ENCODE results near the gene TIPARP.

Gene TIPARP

DNA sequence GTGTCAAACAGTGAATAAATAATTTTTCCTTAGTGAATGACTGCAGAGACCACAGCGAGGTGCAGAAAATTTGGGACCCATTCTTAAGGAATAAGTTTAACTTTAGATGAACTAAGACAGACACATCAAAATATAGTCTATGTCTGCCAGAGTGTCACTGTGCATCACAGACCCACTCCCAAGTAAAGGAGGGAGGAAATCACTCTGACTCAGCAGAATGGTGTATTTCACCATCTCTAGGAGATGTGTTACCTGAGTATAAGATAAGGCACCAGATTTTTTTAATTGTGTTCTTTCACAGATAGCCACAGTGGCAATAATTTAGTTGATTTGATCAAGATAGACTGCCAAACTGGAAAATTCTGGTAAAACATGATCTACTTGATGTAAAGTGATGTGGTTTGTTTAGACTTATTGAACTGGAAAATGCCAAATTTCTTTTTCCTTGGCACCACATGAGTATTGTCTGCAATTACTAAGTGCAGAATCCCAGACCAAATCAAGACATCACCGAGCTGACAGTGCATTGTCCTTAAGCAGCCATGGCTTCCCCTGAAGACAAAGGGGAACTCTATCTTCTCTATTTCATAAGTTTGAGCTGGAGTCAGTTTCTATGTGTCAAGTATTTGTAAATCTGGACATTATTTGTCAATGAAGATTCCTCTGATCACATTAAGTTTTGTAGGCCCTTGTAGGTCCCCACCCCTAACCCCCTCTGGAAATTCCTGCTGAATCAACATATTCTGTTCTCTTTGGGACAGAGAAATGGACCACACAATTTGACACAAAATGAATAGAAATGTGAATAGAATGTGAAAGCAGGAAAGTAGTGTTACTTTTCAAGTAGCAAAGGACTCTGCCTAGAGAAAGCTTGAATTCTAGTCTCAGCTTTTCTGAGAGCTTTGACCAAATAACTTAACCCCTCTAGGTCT is 47.6 kb downstream of the TIPARP start:
- no peaks in the 10 kb centered on the region for H3K36me3 ChIP-seq (ENCODE audit: insufficient read depth, low read length)
- H3K9me3 ChIP-seq (ENCODE audit: low read length): no peaks in the 10 kb centered on the region
- no peaks in the 10 kb centered on the region for H3K4me1 ChIP-seq (ENCODE audit: insufficient read depth, low read length)
- no peak overlapping the region for H3K27ac ChIP-seq (ENCODE audit: low read depth, low read length)
- no peaks in the 10 kb centered on the region for H3K27me3 ChIP-seq (ENCODE audit: control insufficient read depth in 1 of 2, insufficient read depth in 2 of 2, low read length in 2 of 2)
- H3K9ac ChIP-seq (ENCODE audit: low read length): no peak overlapping the region
- no peak overlapping the region for H3K4me3 ChIP-seq (ENCODE audit: low read depth in 1 of 2, low read length in 2 of 2)

DNA sequence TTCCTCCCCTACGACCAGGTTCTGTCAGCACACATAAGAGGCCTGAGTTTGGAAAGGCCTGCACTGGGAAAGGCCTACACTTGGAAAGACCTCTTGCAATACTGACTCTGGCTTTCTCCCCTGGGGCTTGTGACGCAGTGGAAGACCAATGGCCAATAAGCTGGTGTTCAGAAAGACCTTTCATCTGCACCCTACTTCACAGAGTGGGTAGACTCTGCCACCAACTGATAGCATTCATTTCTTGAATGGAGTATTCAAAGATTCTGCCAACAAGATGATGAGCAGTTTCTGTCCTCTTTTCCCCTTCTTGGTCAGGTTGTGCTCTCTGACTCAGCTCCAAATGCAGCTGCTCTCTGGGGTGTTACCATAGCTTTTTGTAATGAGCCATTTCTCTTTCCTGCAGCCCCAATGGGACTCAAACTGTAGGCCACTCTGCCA is 48.8 kb downstream of the TIPARP start:
- H3K4me3 ChIP-seq (ENCODE audit: low read depth in 1 of 2, low read length in 2 of 2): no peak overlapping the region
- no peaks in the 10 kb centered on the region for H3K4me1 ChIP-seq (ENCODE audit: insufficient read depth, low read length)
- H3K36me3 ChIP-seq (ENCODE audit: insufficient read depth, low read length): no peaks in the 10 kb centered on the region
- no peak overlapping the region for H3K9ac ChIP-seq (ENCODE audit: low read length)
- no peaks in the 10 kb centered on the region for H3K27me3 ChIP-seq (ENCODE audit: control insufficient read depth in 1 of 2, insufficient read depth in 2 of 2, low read length in 2 of 2)
- no peak overlapping the region for H3K27ac ChIP-seq (ENCODE audit: low read depth, low read length)
- no peaks in the 10 kb centered on the region for H3K9me3 ChIP-seq (ENCODE audit: low read length)

DNA sequence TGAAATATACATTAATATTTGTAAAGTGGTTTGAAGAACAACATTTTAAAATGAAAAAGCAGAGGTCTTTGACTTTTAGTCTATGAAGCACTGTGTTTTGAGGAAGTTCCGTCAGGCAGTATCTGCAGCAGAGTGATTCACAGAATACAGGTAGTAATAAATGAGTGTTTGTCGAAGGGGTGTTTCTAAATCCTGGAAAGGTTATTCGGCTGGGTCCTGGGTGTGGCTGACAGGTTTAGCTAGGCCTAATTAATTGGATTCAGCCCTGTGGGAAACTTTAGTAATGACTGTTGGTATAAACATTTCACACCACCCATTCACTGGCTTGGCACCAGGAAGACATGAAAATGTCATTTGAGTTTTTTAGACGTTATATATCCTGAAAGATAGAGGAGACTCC is 51.3 kb downstream of the TIPARP start:
- H3K9ac ChIP-seq (ENCODE audit: low read length): no peak overlapping the region
- no peaks in the 10 kb centered on the region for H3K9me3 ChIP-seq (ENCODE audit: low read length)
- H3K4me1 ChIP-seq (ENCODE audit: insufficient read depth, low read length): no peaks in the 10 kb centered on the region
- no peak overlapping the region for H3K27ac ChIP-seq (ENCODE audit: low read depth, low read length)
- H3K27me3 ChIP-seq (ENCODE audit: control insufficient read depth in 1 of 2, insufficient read depth in 2 of 2, low read length in 2 of 2): no peaks in the 10 kb centered on the region
- H3K4me3 ChIP-seq (ENCODE audit: low read depth in 1 of 2, low read length in 2 of 2): no peak overlapping the region
- no peaks in the 10 kb centered on the region for H3K36me3 ChIP-seq (ENCODE audit: insufficient read depth, low read length)

DNA sequence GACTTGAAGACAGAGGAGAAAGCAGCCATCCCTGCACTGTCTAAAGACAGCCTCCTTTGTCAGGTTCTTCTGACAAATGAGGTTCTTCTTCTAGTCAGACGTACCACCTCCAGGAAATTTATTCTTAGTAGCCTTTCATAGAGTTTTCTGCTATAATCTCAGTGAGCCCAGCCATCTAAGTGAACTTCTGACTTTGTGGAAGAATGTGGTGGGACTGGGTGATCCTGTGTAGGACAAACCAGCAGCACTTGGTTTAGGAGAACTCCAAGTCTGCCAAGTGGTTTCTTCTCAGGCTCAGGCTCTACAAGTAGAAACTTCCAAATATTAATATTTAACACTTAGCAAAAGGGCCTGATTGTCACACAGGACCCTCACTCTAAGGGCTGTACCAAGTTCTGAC is 52.1 kb downstream of the TIPARP start:
- Histone ChIP-seq H3K4me1 (ENCODE audit: insufficient read depth, low read length) (no peaks in the 10 kb centered on the region), H3K9ac (ENCODE audit: low read length) (no peak overlapping the region), H3K9me3 (ENCODE audit: low read length) (no peaks in the 10 kb centered on the region), H3K4me3 (ENCODE audit: low read depth in 1 of 2, low read length in 2 of 2) (no peak overlapping the region), H3K36me3 (ENCODE audit: insufficient read depth, low read length) (no peaks in the 10 kb centered on the region), H3K27ac (ENCODE audit: low read depth, low read length) (no peak overlapping the region), H3K27me3 (ENCODE audit: control insufficient read depth in 1 of 2, insufficient read depth in 2 of 2, low read length in 2 of 2) (no peaks in the 10 kb centered on the region)

DNA sequence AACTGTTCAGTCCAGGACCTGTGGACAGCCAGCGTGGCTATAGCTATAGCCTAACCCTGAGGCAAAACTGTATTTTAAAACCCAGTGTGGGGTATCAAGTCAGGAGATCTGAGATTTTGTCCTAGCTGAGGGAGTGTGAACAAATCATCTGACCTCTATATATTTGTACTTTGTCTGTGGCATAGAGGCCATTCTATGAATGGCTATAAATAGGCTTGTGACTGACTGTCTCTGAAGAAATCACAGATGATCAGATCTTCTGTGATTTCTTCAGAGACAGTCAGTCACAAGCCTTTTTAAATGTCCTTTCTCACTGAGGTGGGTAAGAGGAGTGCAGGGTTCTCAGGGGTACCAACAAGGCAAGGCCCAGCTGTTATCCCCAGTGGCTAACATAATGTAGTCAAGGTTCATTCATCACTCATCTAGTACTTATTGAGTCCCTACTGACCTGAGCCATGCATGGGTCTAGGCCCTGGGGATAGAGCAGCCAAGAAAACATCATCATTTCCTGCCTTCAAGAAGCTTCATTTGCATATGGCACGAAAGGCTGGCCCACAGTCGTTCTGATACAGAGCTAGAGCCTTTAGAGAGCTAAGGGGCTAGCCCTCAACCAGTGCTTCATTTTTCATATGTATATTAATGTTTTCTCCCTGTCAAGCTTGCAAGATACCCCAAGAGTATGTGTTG is 53.3 kb downstream of the TIPARP start:
- Histone ChIP-seq H3K27ac (ENCODE audit: low read depth, low read length) (no peak overlapping the region), H3K4me3 (ENCODE audit: low read depth in 1 of 2, low read length in 2 of 2) (no peak overlapping the region), H3K27me3 (ENCODE audit: control insufficient read depth in 1 of 2, insufficient read depth in 2 of 2, low read length in 2 of 2) (no peaks in the 10 kb centered on the region), H3K9me3 (ENCODE audit: low read length) (no peaks in the 10 kb centered on the region), H3K4me1 (ENCODE audit: insufficient read depth, low read length) (no peaks in the 10 kb centered on the region), H3K9ac (ENCODE audit: low read length) (no peak overlapping the region), H3K36me3 (ENCODE audit: insufficient read depth, low read length) (no peaks in the 10 kb centered on the region)

DNA sequence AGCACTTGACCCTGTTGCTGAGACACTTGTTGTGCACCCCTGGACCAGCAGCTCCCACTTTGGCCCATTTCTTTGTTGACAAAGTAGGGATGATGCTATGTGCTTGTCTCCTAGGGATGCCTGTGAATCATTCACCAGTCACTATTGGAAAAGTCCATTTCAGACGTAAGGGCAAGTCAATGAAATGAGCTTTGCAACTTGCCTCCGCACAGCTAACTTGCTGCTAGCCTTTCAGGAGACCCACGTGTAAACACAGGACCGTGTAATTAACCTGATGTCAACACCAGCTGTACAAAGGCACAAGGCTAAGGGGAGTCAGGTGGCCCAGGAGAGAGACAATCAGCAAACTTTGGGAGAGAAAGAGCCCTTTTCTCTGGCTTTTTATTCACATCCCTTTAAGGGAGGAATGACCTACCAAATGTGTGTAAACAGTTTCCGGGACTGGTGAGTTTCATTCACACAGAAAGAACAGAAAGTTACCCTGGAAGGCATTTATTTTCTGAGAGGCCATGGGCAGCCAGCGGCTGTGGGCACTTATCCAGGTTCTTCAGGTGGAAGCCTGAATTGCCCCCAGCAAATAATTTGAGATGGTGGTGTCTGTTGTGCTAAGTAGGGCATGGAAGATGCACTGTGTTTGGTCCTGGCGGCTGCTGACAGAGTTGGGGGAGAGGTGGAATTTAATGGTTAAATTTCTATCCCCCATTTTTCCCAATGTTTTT is 54.0 kb downstream of the TIPARP start:
- H3K27me3 ChIP-seq (ENCODE audit: control insufficient read depth in 1 of 2, insufficient read depth in 2 of 2, low read length in 2 of 2): no peaks in the 10 kb centered on the region
- no peaks in the 10 kb centered on the region for H3K4me1 ChIP-seq (ENCODE audit: insufficient read depth, low read length)
- no peak overlapping the region for H3K9ac ChIP-seq (ENCODE audit: low read length)
- no peak overlapping the region for H3K27ac ChIP-seq (ENCODE audit: low read depth, low read length)
- H3K36me3 ChIP-seq (ENCODE audit: insufficient read depth, low read length): no peaks in the 10 kb centered on the region
- no peak overlapping the region for H3K4me3 ChIP-seq (ENCODE audit: low read depth in 1 of 2, low read length in 2 of 2)
- H3K9me3 ChIP-seq (ENCODE audit: low read length): no peaks in the 10 kb centered on the region

DNA sequence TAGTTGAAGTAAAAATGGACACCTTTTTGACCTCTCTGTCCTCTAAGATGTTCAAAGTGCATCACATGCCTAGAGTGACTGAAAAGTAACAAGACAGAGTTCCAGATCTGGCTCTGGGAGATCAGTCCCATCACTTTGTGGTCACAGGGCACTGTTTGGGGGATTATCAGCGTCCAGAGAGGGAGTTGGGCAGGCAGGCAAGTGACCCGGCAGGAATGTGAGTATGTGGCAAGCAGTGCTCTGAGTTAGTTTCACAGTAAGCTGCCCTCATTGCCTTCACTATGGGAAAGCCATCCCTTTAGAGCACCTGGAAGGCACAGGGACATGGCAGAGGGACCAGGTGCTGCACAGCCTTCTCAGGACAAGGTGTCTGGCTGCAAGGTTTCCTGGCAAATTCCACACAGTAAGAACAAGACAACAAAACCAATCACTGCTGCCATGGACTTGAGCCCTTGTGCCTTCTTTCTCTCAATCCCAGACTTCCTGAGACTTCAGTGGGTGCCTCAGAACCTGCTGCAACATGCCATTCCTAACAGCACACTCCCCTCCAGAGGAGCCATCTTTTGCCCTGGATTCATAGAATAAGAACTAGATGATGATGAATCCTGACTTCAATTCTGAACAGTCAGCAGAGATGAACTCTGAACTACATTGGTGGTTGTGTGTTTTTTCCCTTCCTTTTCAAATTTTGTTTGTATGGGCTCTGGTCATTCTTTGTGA is 55.2 kb downstream of the TIPARP start:
- no peaks in the 10 kb centered on the region for H3K36me3 ChIP-seq (ENCODE audit: insufficient read depth, low read length)
- H3K27ac ChIP-seq (ENCODE audit: low read depth, low read length): no peak overlapping the region
- no peaks in the 10 kb centered on the region for H3K27me3 ChIP-seq (ENCODE audit: control insufficient read depth in 1 of 2, insufficient read depth in 2 of 2, low read length in 2 of 2)
- H3K4me1 ChIP-seq (ENCODE audit: insufficient read depth, low read length): no peaks in the 10 kb centered on the region
- H3K4me3 ChIP-seq (ENCODE audit: low read depth in 1 of 2, low read length in 2 of 2): no peak overlapping the region
- no peaks in the 10 kb centered on the region for H3K9me3 ChIP-seq (ENCODE audit: low read length)
- H3K9ac ChIP-seq (ENCODE audit: low read length): no peak overlapping the region

DNA sequence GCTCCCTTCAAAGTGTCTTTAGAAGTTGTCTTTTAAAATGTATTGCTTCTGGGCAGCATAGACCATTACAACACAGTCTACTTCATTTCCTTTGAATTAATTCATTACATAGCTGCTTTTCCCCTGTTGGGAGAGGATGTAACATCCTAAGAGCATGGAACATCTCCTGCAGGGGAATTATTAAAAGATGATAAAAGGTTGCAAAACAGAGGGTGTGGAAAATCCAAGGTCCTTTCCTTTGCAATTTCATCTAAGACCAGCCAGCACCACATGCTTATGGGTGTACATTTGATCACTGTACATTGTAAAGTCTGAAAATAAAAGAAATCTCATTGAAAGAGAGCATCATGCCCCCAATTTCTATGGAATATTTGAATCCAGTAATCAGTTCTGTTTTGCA is 57.4 kb downstream of the TIPARP start:
- no peaks in the 10 kb centered on the region for H3K27me3 ChIP-seq (ENCODE audit: control insufficient read depth in 1 of 2, insufficient read depth in 2 of 2, low read length in 2 of 2)
- H3K27ac ChIP-seq (ENCODE audit: low read depth, low read length): no peak overlapping the region
- no peaks in the 10 kb centered on the region for H3K9me3 ChIP-seq (ENCODE audit: low read length)
- H3K9ac ChIP-seq (ENCODE audit: low read length): no peak overlapping the region
- H3K4me3 ChIP-seq (ENCODE audit: low read depth in 1 of 2, low read length in 2 of 2): no peak overlapping the region
- H3K4me1 ChIP-seq (ENCODE audit: insufficient read depth, low read length): no peaks in the 10 kb centered on the region
- no peaks in the 10 kb centered on the region for H3K36me3 ChIP-seq (ENCODE audit: insufficient read depth, low read length)

DNA sequence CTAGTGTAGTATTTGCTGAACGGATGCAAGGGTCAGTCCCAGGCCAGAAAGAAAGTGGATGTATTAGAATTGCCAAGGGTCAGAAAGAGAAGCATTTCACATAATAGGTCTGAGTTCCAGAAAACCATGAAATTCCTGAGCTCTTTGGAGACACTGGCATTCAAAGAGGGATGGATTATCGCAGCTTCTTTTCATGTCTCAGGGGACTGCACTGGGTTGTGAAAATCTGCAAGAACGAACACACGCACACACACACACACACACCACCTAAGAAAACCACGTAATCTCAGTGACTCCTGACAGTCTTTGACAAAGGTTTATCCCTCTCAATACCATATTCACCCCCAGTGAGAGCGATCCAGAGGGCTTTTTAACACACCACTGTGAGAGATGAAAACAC is 57.9 kb downstream of the TIPARP start:
- Histone ChIP-seq H3K4me1 (ENCODE audit: insufficient read depth, low read length) (no peaks in the 10 kb centered on the region), H3K9ac (ENCODE audit: low read length) (no peak overlapping the region)

DNA sequence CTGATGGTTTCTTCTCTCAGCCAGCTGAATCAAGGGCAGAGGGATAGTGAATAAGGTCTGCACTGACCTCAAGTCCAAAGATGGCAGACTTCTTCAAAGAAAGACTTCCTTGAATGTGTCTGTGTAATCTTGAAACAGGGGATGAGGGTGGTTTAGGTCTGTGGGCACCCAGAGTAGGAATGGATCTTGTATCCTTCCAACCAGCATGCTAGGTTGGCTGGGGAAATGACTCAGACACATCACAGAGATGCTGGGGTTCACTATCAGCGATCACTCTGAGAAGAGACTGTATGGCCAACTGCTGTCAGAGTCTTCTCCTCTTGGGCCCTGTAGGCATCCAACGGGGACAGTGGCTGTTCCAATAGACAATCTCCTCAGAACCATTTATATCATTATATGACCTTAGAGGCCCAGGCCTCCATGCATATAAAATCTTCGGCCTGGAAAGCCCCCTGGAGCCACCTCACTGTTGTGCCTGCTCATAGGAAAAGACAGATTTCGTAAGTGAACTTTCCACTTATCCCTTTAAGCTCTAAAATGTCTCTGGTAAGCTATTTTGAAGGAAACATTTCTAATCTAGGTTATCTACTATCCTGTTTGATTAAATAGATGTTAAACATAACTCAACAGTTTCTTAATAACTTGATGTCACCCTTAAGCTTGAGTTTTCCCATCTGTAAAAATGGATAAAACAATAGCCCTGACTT is 58.5 kb downstream of the TIPARP start:
- no peaks in the 10 kb centered on the region for H3K9me3 ChIP-seq (ENCODE audit: low read length)
- no peak overlapping the region for H3K27ac ChIP-seq (ENCODE audit: low read depth, low read length)
- H3K9ac ChIP-seq (ENCODE audit: low read length): no peak overlapping the region
- H3K4me1 ChIP-seq (ENCODE audit: insufficient read depth, low read length): no peaks in the 10 kb centered on the region
- no peaks in the 10 kb centered on the region for H3K27me3 ChIP-seq (ENCODE audit: control insufficient read depth in 1 of 2, insufficient read depth in 2 of 2, low read length in 2 of 2)
- no peaks in the 10 kb centered on the region for H3K36me3 ChIP-seq (ENCODE audit: insufficient read depth, low read length)
- H3K4me3 ChIP-seq (ENCODE audit: low read depth in 1 of 2, low read length in 2 of 2): no peak overlapping the region

More for the DNA sequence above, 57.9 kb downstream of the TIPARP start:
- H3K27ac ChIP-seq (ENCODE audit: low read depth, low read length): no peak overlapping the region
- no peaks in the 10 kb centered on the region for H3K27me3 ChIP-seq (ENCODE audit: control insufficient read depth in 1 of 2, insufficient read depth in 2 of 2, low read length in 2 of 2)
- H3K4me3 ChIP-seq (ENCODE audit: low read depth in 1 of 2, low read length in 2 of 2): no peak overlapping the region
- no peaks in the 10 kb centered on the region for H3K36me3 ChIP-seq (ENCODE audit: insufficient read depth, low read length)
- H3K9me3 ChIP-seq (ENCODE audit: low read length): no peaks in the 10 kb centered on the region

Measured in muscle layer of colon (tissue), 2 donors.